PC-3 (cell line): Measurements from ENCODE around the gene SH3BP5L. TPM values are rescaled to one million over a fixed set of nuclear protein-coding genes. Genes with fewer than 3 reads are reported as not detected.

Experiments used
- ATAC-seq: fragments of 200-7000 bp; cut with Tn5 transposase; 2 replicates; pipeline ENCODE4 v1.9.1; 2020; ENCODE audit warnings: mild to moderate bottlenecking, moderate library complexity
- BruUV-seq: library from RNA; stranded (reverse); fragments of 400-500 nt; replicated peaks from 2 replicates; lab custom pipeline; 2021; lab: Mats Ljungman, UMichigan
- CTCF ChIA-PET: fragments of 300-600 bp; sonication (Branson Sonifier 250); formaldehyde crosslinking; loops from one replicate; lab custom pipeline; 2022; ENCODE audit warnings: antibody characterized with exemption; lab: Charles Lee
- POLR2A ChIA-PET: fragments of 300-600 bp; sonication (Branson Sonifier 250); formaldehyde crosslinking; loops from one replicate; lab custom pipeline; 2022; ENCODE audit warnings: antibody characterized with exemption; ENCODE audit not compliant: unreplicated experiment; lab: Charles Lee
- DNase-seq: peaks from one replicate; pipeline ENCODE4 v3.0.0-alpha.2; 2015
- H2AFZ ChIP-seq: fragments of 300-600 bp; sonication (generic); 2 replicates; pipeline ENCODE4 v1.6.0; 2016; ENCODE audit warnings: antibody characterized with exemption, low read length
- H3F3A ChIP-seq: fragments of 300-600 bp; sonication (generic); one replicate; pipeline ENCODE4 v1.6.0; 2017; ENCODE audit warnings: antibody characterized with exemption, low read length, control low read depth, mild to moderate bottlenecking; ENCODE audit not compliant: unreplicated experiment
- H3K27ac ChIP-seq: fragments of 300-600 bp; sonication (generic); 2 replicates; pipeline ENCODE4 v1.5.1; 2016; ENCODE audit warnings: mild to moderate bottlenecking, low read length
- H3K27me3 ChIP-seq: fragments of 300-600 bp; sonication (generic); 2 replicates; pipeline ENCODE4 v1.6.1; 2016; ENCODE audit warnings: low read length, mixed read lengths
- H3K36me3 ChIP-seq: fragments of 300-600 bp; sonication (generic); 2 replicates; pipeline ENCODE4 v1.6.1; 2016; ENCODE audit warnings: low read depth, mixed run types, low read length, mixed read lengths
- H3K4me1 ChIP-seq: fragments of 300-600 bp; sonication (generic); 2 replicates; pipeline ENCODE4 v1.5.1; 2016; ENCODE audit warnings: low read length; ENCODE audit not compliant: insufficient read depth
- H3K4me2 ChIP-seq: fragments of 300-600 bp; sonication (generic); 2 replicates; pipeline ENCODE4 v1.6.0; 2016; ENCODE audit warnings: low read length
- H3K4me3 ChIP-seq: fragments of 300-600 bp; sonication (generic); 2 replicates; pipeline ENCODE4 v1.5.1; 2016; ENCODE audit warnings: mild to moderate bottlenecking, low read length, mixed read lengths
- H3K79me2 ChIP-seq: fragments of 300-600 bp; sonication (generic); 2 replicates; pipeline ENCODE4 v1.6.1; 2017; ENCODE audit warnings: low read length, mixed read lengths
- H3K9ac ChIP-seq: fragments of 300-600 bp; sonication (generic); 2 replicates; pipeline ENCODE4 v1.6.0; 2016; ENCODE audit warnings: mild to moderate bottlenecking, low read length
- H3K9me2 ChIP-seq: fragments of 300-600 bp; sonication (generic); replicated peaks from 2 replicates; pipeline ENCODE4 v1.6.1; 2016; ENCODE audit warnings: mixed run types, low read length, mixed read lengths
- H3K9me3 ChIP-seq: fragments of 300-600 bp; sonication (generic); 2 replicates; pipeline ENCODE4 v1.6.1; 2016; ENCODE audit warnings: low read length, mixed read lengths
- H4K20me1 ChIP-seq: fragments of 300-600 bp; sonication (generic); 2 replicates; pipeline ENCODE4 v1.6.1; 2016; ENCODE audit warnings: low read length, mixed read lengths
- EZH2 ChIP-seq: fragments of 300-600 bp; sonication (generic); IDR thresholded peaks from one replicate; pipeline ENCODE4 v1.6.1; 2017; ENCODE audit warnings: antibody characterized with exemption, mild to moderate bottlenecking, low read length; ENCODE audit not compliant: unreplicated experiment
- EZH2phosphoT487 ChIP-seq: fragments of 300-600 bp; sonication (generic); IDR thresholded peaks from 2 replicates; pipeline ENCODE4 v1.6.1; 2018; ENCODE audit warnings: mild to moderate bottlenecking, antibody characterized with exemption, low read length, borderline replicate concordance
- intact Hi-C: fragments of 100-400 bp; cut with micrococcal nuclease; formaldehyde crosslinking; loops from 2 replicates; pipeline ENCODE4 v1.9.0; 2023
- total RNA-seq: library from RNA; depleted of rRNA; stranded (reverse); fragments of >200 nt; gene quantifications from 2 replicates; pipeline ENCODE4 v1.2.3, GENCODE V29; 2014
- TF ChIP-seq, protein P1 (sequence below): fragments of 300-600 bp; sonication (generic); conservative IDR thresholded peaks from 2 replicates; pipeline ENCODE4 v1.5.1; 2017; ENCODE audit warnings: antibody characterized with exemption, low read depth, mild to moderate bottlenecking, low read length

SH3BP5L gene
- total RNA-seq, 1 experiment from 2014 or later: 63.5 TPM

- BruUV-seq: no TSS peak
- Histone ChIP-seq H2AFZ (no peak overlapping the region), H3K4me3 (no peak overlapping the region), H3K9ac (no peak overlapping the region), H3K4me1 (no peaks in the 10 kb centered on the region), H4K20me1 (no peaks in the 10 kb centered on the region), H3F3A (no peaks in the 10 kb centered on the region), H3K79me2 (peaks cover 19% of the 10 kb centered on the region), H3K36me3 (peaks cover 71% of the 10 kb centered on the region), H3K4me2 (no peak overlapping the region), H3K9me2 (no peaks in the 10 kb centered on the region), H3K9me3 (no peaks in the 10 kb centered on the region), H3K27ac (no peak overlapping the region), H3K27me3 (no peaks in the 10 kb centered on the region)
- DNase-seq (no peak), ATAC-seq (no peak)
- intact Hi-C loops: no loop called here
- CTCF ChIA-PET: no interaction called here
- POLR2A ChIA-PET: no interaction called here
- TF ChIP-seq EZH2 (no peak), EZH2phosphoT487 (no peak)
- TF ChIP-seq, protein P1, sequence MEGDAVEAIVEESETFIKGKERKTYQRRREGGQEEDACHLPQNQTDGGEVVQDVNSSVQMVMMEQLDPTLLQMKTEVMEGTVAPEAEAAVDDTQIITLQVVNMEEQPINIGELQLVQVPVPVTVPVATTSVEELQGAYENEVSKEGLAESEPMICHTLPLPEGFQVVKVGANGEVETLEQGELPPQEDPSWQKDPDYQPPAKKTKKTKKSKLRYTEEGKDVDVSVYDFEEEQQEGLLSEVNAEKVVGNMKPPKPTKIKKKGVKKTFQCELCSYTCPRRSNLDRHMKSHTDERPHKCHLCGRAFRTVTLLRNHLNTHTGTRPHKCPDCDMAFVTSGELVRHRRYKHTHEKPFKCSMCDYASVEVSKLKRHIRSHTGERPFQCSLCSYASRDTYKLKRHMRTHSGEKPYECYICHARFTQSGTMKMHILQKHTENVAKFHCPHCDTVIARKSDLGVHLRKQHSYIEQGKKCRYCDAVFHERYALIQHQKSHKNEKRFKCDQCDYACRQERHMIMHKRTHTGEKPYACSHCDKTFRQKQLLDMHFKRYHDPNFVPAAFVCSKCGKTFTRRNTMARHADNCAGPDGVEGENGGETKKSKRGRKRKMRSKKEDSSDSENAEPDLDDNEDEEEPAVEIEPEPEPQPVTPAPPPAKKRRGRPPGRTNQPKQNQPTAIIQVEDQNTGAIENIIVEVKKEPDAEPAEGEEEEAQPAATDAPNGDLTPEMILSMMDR: no peak
Observed at GRCh38 chr1:248847181-248847955, 21.7 kb upstream of the SH3BP5L start.

- H3K79me2 ChIP-seq: peaks cover 47% of the 10 kb centered on the region
- H3K9ac ChIP-seq: no peak overlapping the region
- H3K27ac ChIP-seq: no peak overlapping the region
- H3K27me3 ChIP-seq: no peaks in the 10 kb centered on the region
- H3F3A ChIP-seq: no peaks in the 10 kb centered on the region
- H4K20me1 ChIP-seq: no peaks in the 10 kb centered on the region
- CTCF ChIA-PET: no interaction called here
- peaks cover 7% of the 10 kb centered on the region for H3K4me1 ChIP-seq
- H3K4me3 ChIP-seq: no peak overlapping the region
- DNase-seq (no peak), ATAC-seq (no peak)
- BruUV-seq: no TSS peak
- H3K9me3 ChIP-seq: no peaks in the 10 kb centered on the region
- intact Hi-C loops: no loop called here
- H2AFZ ChIP-seq: no peak overlapping the region
- POLR2A ChIA-PET: no interaction called here
- H3K36me3 ChIP-seq: peaks cover 50% of the 10 kb centered on the region
- no peak overlapping the region for H3K4me2 ChIP-seq
- no peak for TF ChIP-seq EZH2phosphoT487
- TF ChIP-seq, protein P1: no peak
- TF ChIP-seq EZH2: no peak
- H3K9me2 ChIP-seq: no peaks in the 10 kb centered on the region
Observed at GRCh38 chr1:248844526-248844925, 18.8 kb upstream of the SH3BP5L start.

DNA sequence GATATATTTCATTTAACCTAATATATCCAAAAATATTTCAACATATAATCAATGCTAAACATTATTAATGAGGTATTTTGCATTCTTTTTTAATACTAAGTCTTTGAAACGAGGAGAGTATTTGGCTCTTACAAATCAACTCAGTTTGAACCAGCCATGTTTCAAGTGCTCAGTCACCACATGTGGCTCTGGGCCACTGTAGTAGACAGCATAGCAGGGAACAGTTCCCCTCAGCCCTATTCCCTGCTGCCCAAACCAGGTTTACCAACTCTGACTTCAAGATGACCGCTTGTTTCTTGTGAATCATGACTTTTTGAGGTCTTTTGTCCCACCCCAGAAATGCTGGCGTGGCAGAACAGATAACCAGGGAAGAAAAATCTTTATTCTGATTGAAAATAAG is 18.0 kb upstream of the SH3BP5L start:
- Histone ChIP-seq H3K4me1 (peaks cover 12% of the 10 kb centered on the region), H3K9me2 (no peaks in the 10 kb centered on the region), H4K20me1 (no peaks in the 10 kb centered on the region), H3K27ac (no peak overlapping the region), H3K27me3 (no peaks in the 10 kb centered on the region), H3K4me3 (no peak overlapping the region), H2AFZ (no peak overlapping the region), H3K79me2 (peaks cover 54% of the 10 kb centered on the region), H3K9ac (no peak overlapping the region), H3F3A (no peaks in the 10 kb centered on the region), H3K4me2 (no peak overlapping the region), H3K36me3 (peaks cover 41% of the 10 kb centered on the region; the same call in 1 of the 2 replicates), H3K9me3 (no peaks in the 10 kb centered on the region)
- ATAC-seq (no peak), DNase-seq (no peak)
- intact Hi-C loops: no loop called here
- TF ChIP-seq, protein P1: no peak
- TF ChIP-seq EZH2: no peak
- TF ChIP-seq EZH2phosphoT487: no peak
- no TSS peak for BruUV-seq
- ChIA-PET POLR2A (interaction anchor here (0.6 kb wide), 1 partner anchor 19 kb away, joined by 9 read pairs; no protein-coding TSS in a partner anchor), CTCF (no interaction called here)
